Cardiac muscle cell (in vitro differentiated cells and primary cell): ENCODE results near the gene NDOR1. TPM values are rescaled to one million over a fixed set of nuclear protein-coding genes. Genes with fewer than 3 reads are reported as not detected.

Source experiments
- DNase-seq, 2 donors: peaks; one replicate each; pipeline versions ENCODE4 v3.0.0 to v3.0.0-alpha.2; 2010 to 2017; ENCODE audit warnings: low read depth in 1 of 2, low spot score in 1 of 2
- H3K27ac ChIP-seq: fragments of 200-600 bp; sonication (generic); 2 replicates; pipeline ENCODE4 v1.5.1; 2016
- H3K27me3 ChIP-seq: fragments of 200-600 bp; sonication (generic); 2 replicates; pipeline ENCODE4 v1.6.0; 2016; ENCODE audit warnings: control low read depth
- H3K36me3 ChIP-seq: fragments of 200-600 bp; sonication (generic); 2 replicates; pipeline ENCODE4 v1.5.1; 2016; ENCODE audit warnings: control low read depth
- H3K4me1 ChIP-seq: fragments of 200-600 bp; sonication (generic); 2 replicates; pipeline ENCODE4 v1.8.1; 2017; ENCODE audit warnings: low read depth, mild to moderate bottlenecking, mixed run types
- H3K4me3 ChIP-seq: fragments of 200-600 bp; sonication (generic); 2 replicates; pipeline ENCODE4 v1.5.1; 2016; ENCODE audit warnings: mild to moderate bottlenecking
- H3K9me3 ChIP-seq: fragments of 200-600 bp; sonication (generic); 2 replicates; pipeline ENCODE4 v1.5.1; 2017; ENCODE audit warnings: low read depth, mild to moderate bottlenecking, control low read depth
- polyA plus RNA-seq: library from polyadenylated mRNA; unstranded; fragments of >200 nt; fragmentation: Nextera tagmentation; extraction: Ambion mirVana; gene quantifications from 2 replicates; pipeline ENCODE4 v1.2.1, GENCODE V29; 2016
- total RNA-seq: library from RNA; depleted of rRNA; stranded (reverse); fragments of >200 nt; gene quantifications from 2 replicates; pipeline ENCODE4 v1.2.3, GENCODE V29; 2016
- TF ChIP-seq, protein P1 (sequence below): IDR thresholded peaks from 2 replicates; pipeline ENCODE4 v1.5.1; 2012; ENCODE audit warnings: low read depth, mild to moderate bottlenecking, low read length

NDOR1 gene
- total RNA-seq, result 13.1 and 17.5 TPM in 2 replicates
- 9.1 and 18.1 TPM in 2 replicates for polyA plus RNA-seq

DNA sequence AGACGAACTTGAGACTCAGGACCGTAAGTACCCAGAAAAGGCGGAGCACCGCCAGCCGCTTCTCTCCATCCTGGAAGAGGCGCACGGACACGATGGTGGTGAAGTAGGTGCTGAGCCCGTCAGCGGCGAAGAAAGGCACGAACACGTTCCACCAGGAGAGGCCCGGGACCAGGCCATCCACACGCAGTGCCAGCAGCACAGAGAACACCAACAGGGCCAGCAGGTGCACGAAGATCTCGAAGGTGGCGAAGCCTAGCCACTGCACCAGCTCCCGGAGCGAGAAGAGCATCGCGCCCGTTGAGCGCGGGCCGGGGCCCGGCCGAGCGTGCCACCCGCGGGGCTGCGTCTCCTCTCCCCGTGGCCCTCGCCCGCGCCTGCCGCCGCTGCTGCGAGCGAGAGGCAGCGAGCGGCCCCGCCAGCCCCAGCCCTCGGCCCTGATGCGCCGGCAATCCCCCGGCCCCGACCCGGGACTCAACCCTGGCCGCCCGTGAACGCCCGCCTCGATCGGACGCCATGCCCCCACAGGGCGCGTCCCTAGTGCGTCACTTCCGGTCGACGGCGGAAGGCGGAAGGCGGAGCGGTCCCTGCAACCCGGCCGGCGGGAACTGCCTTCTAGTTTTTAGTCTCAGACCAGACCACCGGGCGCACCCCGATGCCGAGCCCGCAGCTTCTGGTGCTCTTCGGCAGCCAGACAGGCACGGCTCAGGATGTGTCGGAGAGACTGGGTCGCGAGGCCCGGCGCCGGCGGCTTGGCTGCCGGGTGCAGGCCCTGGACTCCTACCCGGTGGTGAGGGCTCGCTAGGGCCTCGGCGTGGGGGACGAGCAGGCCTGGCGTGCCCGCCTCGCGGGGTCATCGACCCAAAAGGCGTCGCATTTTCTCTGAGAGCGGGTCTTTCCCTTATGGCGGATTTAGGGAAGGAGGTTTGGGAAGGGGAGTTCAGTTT lies at the start of gene NDOR1, which contains the start of gene TMEM203:
Gene NDOR1 (plus strand): TSS at position 575 of the 944 bp plus-strand sequence. CDS start 78 bp downstream, at position 653.
Gene TMEM203 (minus strand): TSS at position 523 of the 944 bp plus-strand sequence. CDS start 234 bp downstream, at position 289.
- Histone ChIP-seq H3K27me3 (no peaks in the 10 kb centered on the region), H3K36me3 (no peaks in the 10 kb centered on the region), H3K4me1 (peaks cover 30% of the 10 kb centered on the region), H3K9me3 (no peaks in the 10 kb centered on the region), H3K4me3 (peak within 1 kb of the TSS; percentile 86), H3K27ac (peak within 1 kb of the TSS; percentile 47)
- TF ChIP-seq, protein P1, sequence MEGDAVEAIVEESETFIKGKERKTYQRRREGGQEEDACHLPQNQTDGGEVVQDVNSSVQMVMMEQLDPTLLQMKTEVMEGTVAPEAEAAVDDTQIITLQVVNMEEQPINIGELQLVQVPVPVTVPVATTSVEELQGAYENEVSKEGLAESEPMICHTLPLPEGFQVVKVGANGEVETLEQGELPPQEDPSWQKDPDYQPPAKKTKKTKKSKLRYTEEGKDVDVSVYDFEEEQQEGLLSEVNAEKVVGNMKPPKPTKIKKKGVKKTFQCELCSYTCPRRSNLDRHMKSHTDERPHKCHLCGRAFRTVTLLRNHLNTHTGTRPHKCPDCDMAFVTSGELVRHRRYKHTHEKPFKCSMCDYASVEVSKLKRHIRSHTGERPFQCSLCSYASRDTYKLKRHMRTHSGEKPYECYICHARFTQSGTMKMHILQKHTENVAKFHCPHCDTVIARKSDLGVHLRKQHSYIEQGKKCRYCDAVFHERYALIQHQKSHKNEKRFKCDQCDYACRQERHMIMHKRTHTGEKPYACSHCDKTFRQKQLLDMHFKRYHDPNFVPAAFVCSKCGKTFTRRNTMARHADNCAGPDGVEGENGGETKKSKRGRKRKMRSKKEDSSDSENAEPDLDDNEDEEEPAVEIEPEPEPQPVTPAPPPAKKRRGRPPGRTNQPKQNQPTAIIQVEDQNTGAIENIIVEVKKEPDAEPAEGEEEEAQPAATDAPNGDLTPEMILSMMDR, result no peak
- DNase-seq, result peak; percentile 87 to 93

DNA sequence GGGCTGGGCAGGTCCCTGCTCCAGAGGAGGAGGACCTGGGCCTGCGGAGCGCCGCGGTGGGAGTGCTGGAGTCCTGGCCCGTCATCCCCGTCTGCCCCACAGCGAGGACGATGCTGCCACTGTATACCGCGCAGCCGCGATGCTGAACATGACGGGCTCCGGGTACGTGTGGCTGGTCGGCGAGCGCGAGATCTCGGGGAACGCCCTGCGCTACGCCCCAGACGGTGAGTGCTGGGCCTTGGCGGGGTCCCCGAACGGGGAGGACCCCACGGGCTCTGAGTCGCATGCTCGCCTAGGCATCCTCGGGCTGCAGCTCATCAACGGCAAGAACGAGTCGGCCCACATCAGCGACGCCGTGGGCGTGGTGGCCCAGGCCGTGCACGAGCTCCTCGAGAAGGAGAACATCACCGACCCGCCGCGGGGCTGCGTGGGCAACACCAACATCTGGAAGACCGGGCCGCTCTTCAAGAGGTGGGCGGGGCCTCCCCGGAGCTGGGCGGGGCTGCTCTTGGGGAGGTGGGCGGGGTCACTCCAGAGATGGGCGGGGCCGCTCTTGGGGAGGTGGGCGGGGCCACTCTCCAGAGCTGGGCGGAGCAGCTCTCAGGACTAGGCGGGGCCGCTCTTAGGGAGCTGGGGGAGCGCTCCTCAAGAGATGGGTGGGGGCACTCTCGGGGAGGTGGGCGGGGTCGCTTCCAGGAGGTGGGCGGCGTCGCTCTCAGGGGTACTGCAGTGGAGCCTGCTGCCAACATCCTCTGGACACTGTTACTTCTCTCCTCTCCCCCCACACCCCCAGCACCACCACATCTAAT lies 48.7 kb upstream of the NDOR1 start:
- H3K9me3 ChIP-seq, result no peaks in the 10 kb centered on the region
- peaks cover 80% of the 10 kb centered on the region for H3K27me3 ChIP-seq
- no peaks in the 10 kb centered on the region for H3K36me3 ChIP-seq
- no peak overlapping the region for H3K4me3 ChIP-seq
- peak; percentile 22 to 46 for DNase-seq
- TF ChIP-seq, protein P1, result no peak
- H3K27ac ChIP-seq, result no peak overlapping the region
- no peaks in the 10 kb centered on the region for H3K4me1 ChIP-seq

DNA sequence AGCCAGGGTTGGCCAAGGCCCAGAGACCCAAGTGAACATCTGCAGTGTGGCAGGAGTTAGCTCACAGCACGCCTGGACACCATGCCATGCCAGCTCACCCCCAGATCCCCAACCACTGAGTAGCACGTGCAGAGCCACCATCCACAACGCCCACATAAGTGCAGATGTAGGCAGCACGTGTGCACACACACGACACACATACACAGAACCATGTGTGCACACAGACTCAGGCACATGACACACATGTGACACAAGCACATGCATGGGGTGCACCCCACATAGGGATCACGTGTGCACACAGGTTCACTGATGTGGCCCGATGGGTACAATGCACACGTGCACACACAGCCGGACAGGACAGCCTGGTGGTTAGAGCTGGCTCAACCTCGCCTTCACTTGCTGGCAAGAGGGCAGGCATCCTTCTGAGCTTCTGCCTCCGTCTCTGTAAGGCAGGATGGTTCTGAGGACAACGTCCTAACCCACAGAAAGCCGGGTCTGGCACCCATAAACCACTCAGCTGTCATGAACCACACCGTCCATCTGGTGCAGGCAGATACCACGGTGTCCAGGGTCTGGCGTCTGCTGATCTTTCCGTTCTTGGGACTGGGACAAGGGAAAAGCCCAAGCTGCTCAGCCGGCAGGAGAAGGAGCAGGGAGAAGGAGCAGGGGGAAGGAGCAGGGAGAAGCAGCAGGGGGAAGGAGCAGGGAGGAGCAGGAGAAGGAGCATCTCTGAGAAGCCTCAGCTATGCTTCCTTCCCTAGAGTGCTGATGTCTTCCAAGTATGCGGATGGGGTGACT lies 47.7 kb upstream of the NDOR1 start:
- no peaks in the 10 kb centered on the region for H3K36me3 ChIP-seq
- TF ChIP-seq, protein P1, result no peak
- no peak overlapping the region for H3K4me3 ChIP-seq
- no peak for DNase-seq
- H3K9me3 ChIP-seq, result no peaks in the 10 kb centered on the region
- no peak overlapping the region for H3K27ac ChIP-seq
- no peaks in the 10 kb centered on the region for H3K4me1 ChIP-seq
- peaks cover 85% of the 10 kb centered on the region for H3K27me3 ChIP-seq

GRCh38 chr9:137158625-137159024 lies 46.9 kb upstream of the NDOR1 start:
- Histone ChIP-seq H3K27ac (no peak overlapping the region), H3K4me1 (no peaks in the 10 kb centered on the region), H3K36me3 (no peaks in the 10 kb centered on the region), H3K9me3 (no peaks in the 10 kb centered on the region), H3K4me3 (no peak overlapping the region), H3K27me3 (peaks cover 93% of the 10 kb centered on the region)
- TF ChIP-seq, protein P1, result no peak
- no peak for DNase-seq
